GM21717 (cell line): ENCODE data around the gene TIGAR.
A peak's percentile ranks its signal among the peaks of the same experiment; 100 is the strongest.

Experiments used
- ATAC-seq: cut with Tn5 transposase; IDR thresholded peaks from one replicate; pipeline ENCODE4 v1.9.1; 2021; ENCODE audit warnings: mild to moderate bottlenecking, moderate library complexity; ENCODE audit not compliant: unreplicated experiment

Gene TIGAR

DNA sequence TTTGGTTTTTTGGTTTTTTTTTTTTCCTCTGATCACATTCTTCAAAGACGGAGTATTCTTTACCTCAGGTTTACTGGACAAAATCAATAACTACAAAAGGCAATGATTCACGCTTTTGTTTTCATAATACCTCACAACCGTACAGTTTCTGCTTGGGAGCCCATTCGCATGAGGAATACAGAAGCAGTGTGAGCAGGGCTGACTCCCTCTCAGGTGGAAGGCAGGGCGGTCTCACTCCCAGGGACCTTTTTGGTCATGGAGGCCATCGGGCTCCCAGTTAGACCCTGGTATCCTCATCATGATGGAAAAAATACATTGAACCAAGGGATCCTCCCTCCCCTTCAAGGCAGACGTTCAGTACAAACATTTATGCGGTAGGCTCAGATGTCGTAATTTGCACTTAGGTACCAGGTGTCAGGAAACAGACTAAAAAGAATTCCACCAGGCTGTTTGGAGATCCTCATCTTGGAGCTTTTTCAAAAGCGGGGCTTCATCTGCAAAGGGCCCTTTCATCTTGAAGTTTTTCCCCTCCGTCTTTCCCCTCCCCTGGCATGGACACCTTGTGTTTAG, 19.0 kb upstream of the TIGAR start:
- no peak for ATAC-seq

DNA sequence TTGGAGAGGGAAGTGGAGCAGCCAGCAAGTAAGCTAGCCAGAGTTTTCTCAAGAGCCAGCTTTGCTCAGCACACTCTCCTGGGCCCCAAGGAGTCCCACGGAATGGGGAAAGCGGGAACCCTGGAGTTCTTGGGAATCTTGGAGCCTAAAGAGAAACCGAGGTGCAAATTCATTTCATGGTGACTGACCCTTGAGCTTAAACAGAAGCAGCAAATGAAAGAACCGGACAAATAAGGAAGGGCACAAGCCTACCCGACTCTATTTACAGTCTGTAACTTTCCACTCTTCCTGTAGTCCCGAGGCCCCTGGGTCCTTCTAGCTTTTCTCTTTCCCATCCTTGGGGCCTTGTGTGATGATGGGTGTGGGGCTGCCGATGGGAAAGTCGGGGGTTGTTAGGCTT, 18.1 kb upstream of the TIGAR start:
- no peak for ATAC-seq

- no peak for ATAC-seq
These were observed 17.3 kb upstream of the TIGAR start for GRCh38 chr12:4303750-4304149.

DNA sequence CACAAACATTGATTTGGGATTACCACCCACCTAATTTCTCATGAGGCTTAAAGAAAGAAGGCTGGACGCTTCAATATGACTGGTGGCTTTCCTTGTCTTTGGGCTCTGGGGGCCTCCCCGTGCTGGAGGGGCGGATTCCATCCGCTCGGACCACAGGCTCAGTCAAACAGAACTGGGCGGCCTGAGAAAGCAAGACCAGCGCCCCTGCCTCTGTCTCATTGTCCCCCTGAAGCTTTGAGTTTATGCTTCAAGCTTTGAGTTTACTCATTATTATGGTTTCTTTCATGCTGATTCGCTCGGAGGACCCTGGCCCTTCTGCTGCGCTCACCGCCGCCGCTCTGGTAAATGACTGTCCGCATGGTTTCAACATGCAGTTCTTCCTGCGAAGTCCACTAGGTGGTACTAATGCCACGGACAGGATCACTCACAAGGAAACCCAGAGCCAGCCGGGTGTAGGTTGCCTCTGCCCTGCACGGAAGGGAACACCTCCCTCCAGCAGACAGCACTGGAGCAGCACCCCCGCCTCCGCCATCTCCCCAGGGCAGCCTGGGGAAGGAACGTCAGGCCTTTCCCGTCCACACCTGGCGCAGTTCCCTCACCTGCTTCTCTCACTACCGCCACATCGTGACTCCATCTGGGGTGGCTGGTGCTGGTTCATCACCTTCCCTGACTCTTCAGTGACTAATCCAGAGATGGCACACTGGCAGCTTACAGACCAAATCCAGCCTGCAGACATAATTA, 13.2 kb upstream of the TIGAR start:
- no peak for ATAC-seq

DNA sequence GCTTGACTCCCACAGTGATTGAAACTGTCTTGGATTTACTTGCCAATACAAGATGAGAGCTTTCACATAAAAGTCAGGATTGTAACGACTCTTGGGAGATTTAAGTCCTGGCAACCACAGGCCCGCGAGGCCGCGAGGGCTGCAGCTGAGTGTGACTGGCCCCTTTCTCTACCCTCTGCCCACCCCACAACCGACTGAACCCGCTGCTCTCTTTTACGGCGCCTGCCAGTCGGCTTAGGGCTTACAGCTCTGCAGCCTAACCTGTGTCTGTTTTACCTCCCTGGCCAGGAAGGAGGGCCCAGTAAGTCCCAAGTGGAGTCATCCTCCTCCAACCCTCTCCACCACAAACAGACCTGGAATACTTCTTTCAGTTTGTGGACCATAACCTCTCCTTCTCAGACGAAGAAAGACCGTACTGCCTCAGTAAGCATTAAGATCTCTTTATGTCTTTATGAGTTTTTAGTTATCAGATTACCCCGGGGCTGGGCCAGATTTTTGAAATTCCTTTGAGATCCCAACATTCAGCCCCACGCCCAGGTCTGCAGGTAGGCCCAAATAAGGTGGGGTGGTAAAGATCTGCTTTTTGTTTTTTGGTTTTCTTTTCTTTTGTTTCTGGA, 12.6 kb upstream of the TIGAR start:
- no peak for ATAC-seq

DNA sequence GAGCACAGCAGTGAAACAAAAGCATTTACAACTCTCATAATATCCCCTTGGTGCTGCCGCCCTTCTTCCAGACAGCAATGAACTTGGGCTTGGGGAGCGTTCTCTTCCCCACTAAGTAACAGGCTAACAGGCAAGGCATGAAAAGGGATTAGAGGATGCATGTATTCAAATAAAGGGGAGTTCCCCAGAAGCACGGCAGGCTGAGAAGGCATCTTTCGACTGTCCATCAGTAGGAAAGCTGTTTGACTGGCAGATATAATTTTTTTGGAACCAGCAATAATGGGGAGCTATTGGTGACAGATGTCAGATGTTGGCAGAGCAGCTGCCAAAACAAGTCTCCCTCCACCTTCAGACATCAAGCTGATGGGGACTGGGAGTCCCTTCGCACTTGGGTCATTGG, 9.2 kb upstream of the TIGAR start:
- ATAC-seq = no peak

GRCh38 chr12:4312251-4312650, 8.8 kb upstream of the TIGAR start:
- no peak for ATAC-seq

DNA sequence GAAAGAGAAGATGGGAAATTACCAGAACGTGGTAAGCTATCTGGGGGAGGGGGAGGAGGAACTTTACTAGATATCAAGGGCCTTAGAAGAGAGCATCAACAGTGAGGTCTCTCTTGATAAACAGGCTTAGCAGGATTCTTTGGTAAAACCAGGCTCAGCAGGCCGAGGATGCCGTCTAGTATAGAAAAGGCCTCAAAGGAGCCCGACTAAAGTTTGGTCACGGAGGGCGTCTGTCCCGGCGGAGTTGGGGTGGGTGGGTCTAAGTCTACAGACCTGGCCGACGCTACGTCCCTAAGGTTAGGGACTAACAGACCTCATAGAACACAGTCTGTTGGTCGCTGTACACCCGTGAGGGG, 538 bp upstream of the TIGAR start:
- ATAC-seq = peak; percentile 43

GRCh38 chr12:4322726-4323125, 1.7 kb downstream of the TIGAR start:
- no peak for ATAC-seq

- no peak for ATAC-seq
These were observed 2.4 kb downstream of the TIGAR start for GRCh38 chr12:4323396-4323795.

DNA sequence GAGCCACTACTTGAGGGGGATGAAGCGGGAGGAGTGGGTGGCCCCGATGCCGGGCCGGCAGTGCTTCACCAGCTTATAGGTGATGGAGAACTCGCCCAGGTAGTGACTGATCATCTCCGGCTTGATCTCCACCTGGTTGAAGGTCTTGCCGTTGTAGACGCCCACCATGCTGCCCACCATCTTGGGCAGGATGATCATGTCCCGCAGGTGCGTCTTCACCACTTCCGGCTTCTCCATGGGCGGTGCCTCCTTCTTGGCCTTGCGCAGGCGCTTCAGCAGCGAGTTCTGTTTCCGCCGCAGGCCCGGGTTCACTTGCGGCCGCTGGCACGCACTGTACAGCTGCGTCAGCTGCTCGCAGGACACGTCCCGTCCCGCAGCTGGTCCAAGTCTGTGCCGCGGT, 3.4 kb downstream of the TIGAR start:
- no peak for ATAC-seq

GRCh38 chr12:4325966-4326365, 5.0 kb downstream of the TIGAR start:
- ATAC-seq = no peak

DNA sequence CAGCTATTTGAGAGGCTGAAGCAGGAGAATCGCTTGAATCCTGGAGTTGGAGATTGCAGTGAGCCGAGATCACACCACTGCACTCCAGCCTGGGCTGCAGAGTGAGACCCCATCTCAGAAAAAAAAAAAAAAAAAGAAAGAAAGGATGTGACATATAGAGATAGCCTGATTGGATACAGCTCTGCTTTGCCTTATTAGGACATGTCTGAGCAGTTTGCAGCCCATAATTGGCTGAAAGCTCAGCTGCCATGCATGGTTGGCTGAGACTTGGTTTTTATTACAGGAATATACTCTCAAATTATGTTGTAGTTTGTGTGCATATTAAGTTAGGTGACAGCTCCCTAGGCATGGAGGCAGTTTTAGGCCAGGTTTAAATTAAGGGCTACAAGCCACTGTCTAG, 6.3 kb downstream of the TIGAR start:
- ATAC-seq = no peak

- no peak for ATAC-seq
These were observed 9.2 kb downstream of the TIGAR start for GRCh38 chr12:4330203-4330602.

DNA sequence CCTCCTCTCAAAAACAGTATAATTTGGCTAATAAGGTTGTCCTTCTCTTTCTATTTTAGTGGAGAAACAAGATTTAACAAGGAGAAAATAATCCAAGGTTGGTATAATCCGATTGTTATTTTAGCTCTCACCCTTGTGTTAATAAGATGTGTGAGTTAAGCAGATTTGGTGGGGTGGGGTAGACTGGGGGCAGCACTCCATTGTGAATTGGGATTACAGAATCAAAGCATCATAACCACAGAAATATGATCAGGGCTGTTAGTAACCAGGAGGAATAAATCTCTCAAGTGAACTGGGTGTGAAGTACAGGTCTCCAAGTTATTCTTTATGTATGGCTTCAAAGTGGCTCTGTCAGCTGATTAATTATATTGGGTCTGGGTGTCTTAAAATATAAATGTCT, 10.2 kb downstream of the TIGAR start:
- ATAC-seq = no peak

DNA sequence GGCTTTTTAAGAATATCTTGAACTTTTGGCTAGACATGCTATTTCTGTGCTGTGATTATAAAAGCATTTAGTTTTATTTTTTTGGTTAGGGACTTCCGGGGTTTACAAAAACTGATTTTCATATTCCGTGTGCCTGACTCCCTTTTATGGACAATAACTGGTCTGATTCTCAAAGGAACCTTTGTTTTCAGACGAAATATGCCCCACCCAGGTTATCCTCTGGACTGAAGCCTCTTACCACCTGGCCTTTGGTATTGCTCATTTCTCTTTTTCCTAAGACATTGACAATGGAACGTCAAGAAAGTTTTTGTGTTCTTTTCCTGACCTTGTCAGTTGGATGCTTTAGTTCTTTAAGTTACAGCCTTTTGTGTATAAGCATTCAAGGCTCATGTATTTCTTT, 10.8 kb downstream of the TIGAR start:
- no peak for ATAC-seq

DNA sequence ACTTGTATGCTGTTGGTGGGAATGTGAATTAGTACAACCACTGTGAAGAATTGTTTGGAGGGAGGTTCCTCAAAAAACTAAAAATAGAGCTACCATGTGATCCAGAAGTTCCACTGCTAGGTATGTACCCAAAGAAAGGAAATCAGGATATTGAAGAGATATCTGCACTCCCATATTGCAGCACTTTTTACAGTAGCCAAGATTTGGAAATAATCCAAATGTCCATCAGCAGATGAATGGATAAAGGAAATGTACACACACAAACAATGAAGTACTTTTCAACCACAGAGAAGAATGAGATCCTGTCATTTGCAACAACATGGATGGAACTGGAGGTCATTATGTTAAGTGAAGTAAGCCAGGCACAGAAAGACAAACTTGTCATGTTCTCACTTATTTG, 25.9 kb downstream of the TIGAR start:
- ATAC-seq = no peak

DNA sequence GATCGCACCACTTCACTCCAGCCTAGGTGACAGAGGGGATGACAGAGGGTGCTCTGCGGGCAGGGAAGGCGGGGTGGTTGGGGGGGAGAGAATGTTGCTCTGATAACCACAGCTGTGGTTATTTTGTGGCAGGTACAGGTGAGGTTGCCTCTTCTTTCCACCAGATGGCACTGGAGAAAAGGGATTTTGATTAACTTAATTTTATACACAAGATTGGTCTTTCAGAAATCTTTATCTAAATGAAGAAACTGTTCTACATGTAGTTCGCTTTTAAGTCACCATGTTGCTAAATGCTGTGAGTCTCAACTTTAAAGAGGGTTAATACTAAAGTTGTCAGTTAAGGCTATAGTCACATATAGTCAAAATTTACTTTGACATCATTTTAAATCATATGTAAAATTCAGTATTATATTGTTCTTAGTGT, 32.8 kb downstream of the TIGAR start:
- ATAC-seq = no peak

- no peak for ATAC-seq
These were observed 34.4 kb downstream of the TIGAR start for GRCh38 chr12:4355156-4356040.

DNA sequence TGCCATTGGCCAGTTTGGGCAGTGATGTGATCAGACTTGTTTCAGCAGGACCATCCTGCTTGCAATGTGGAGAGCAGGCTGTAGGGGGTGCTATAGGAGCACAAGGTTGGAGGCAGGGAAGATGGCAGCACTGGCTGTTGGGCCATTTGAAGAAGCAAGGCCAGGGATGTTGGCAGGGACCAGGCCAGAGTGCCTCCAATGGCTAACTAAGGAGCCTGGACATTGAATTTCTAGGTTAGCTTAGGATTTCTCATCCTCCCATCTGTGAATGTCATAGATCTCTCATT, 35.0 kb downstream of the TIGAR start:
- ATAC-seq = no peak

DNA sequence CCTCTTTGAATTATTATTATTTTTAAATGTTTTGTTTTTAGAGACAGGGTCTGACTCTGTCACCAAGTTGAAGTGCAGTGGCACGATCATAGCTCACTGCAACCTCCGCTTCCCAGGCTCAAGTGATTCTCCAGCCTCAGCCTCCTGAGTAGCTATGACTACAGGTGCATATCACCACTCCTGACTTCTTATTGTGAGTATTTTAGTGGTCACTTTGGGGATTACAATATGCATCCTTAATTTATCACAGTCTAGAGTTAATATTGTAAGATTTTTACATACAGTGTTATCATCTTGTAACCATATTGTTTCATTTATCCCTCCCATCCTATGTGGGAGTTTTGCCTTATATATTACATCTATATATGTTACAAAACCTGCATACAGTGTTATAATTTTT, 45.1 kb downstream of the TIGAR start:
- no peak for ATAC-seq

GRCh38 chr12:4369548-4369947, 48.5 kb downstream of the TIGAR start:
- no peak for ATAC-seq
